ENCODE measurements around the gene GALNT6.
"Not testable (repeated sequence)": the region's sequence is repeated elsewhere in the genome, so short reads cannot be mapped to it uniquely, and the experiment has no call there.

Gene GALNT6

DNA sequence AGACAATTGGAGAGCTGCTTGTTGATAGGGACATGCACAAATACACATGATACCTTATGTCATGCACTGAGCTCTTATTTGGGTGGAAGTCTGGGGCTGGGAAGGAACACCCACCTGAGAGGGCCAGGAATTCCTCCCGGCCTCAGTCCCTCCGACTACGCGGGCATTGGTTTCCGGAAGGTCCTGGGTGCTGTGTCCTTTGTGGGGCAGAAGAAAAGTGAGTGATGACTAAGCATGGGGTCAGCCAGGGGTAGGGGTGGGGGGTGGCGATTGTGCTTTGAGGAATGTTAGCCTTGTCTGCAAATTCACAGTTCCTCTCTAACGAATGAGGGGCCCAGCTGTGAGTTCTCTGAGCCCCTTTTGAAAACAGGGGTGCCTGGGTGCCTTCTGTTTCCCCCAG lies 45.5 kb downstream of the GALNT6 start:
- no peak overlapping the region for H3K4me2 ChIP-seq (ENCODE audit: low read length)
- H3K36me3 ChIP-seq (ENCODE audit: insufficient read depth, low read length) = no peaks in the 10 kb centered on the region
- no peaks in the 10 kb centered on the region for H3K27me3 ChIP-seq (ENCODE audit: control insufficient read depth, insufficient read depth, low read length)
- no peak overlapping the region for H3K9ac ChIP-seq (ENCODE audit: low read depth, low read length)
- no peak overlapping the region for H3K4me3 ChIP-seq (ENCODE audit: low read length)
- H3K4me1 ChIP-seq (ENCODE audit: control insufficient read depth, insufficient read depth, low read length) = peaks cover 11% of the 10 kb centered on the region
- no peaks in the 10 kb centered on the region for H3K9me3 ChIP-seq (replicated peaks; ENCODE audit: low read length)

DNA sequence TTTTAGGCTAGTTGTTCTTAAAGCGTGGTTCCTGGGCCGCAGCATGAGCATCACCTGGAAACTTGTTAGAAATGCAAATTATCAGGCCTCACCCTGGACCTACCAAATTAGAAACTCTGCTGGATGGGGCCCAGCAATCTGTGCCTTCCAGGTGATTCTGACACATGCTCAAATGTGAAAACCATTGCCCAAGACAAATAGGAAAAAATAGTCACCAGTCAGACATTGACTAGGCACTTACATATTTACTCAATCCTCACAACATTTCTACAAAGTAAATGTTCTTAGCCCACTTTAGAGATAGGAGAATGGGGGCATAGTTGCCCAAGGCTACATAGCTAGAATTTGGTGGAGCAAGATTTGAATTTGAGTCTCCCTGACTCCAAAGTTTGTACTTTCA lies 48.0 kb downstream of the GALNT6 start:
- Histone ChIP-seq H3K4me1 (ENCODE audit: control insufficient read depth, insufficient read depth, low read length) (peaks cover 7% of the 10 kb centered on the region), H3K4me2 (ENCODE audit: low read length) (no peak overlapping the region), H3K4me3 (ENCODE audit: low read length) (no peak overlapping the region), H3K27me3 (ENCODE audit: control insufficient read depth, insufficient read depth, low read length) (no peaks in the 10 kb centered on the region), H3K36me3 (ENCODE audit: insufficient read depth, low read length) (no peaks in the 10 kb centered on the region), H3K9me3 (replicated peaks; ENCODE audit: low read length) (no peaks in the 10 kb centered on the region), H3K9ac (ENCODE audit: low read depth, low read length) (no peak overlapping the region)

DNA sequence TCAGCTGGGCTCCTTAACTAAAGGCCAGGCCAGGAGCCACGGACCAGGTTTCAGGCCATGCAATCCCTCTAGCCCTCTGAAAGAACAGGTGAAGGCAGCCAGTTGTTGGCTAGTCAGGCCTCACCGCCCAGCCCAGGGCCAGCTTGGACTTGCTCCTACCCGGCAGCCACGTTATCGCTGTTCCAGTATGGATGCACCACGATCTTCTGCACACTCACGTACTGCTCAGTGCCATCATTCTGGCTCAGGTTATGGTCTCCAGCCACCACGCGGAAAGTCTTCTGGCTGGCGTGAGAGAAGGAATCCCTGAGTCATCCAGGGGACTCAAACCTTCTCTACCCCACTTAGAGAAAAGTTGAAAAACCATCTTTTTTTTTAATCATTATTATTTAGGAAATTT lies 48.8 kb downstream of the GALNT6 start:
- H3K4me3 ChIP-seq (ENCODE audit: low read length) = no peak overlapping the region
- H3K4me1 ChIP-seq (ENCODE audit: control insufficient read depth, insufficient read depth, low read length) = peaks cover 7% of the 10 kb centered on the region
- no peaks in the 10 kb centered on the region for H3K9me3 ChIP-seq (replicated peaks; ENCODE audit: low read length)
- H3K36me3 ChIP-seq (ENCODE audit: insufficient read depth, low read length) = no peaks in the 10 kb centered on the region
- no peaks in the 10 kb centered on the region for H3K27me3 ChIP-seq (ENCODE audit: control insufficient read depth, insufficient read depth, low read length)
- no peak overlapping the region for H3K9ac ChIP-seq (ENCODE audit: low read depth, low read length)
- no peak overlapping the region for H3K4me2 ChIP-seq (ENCODE audit: low read length)

DNA sequence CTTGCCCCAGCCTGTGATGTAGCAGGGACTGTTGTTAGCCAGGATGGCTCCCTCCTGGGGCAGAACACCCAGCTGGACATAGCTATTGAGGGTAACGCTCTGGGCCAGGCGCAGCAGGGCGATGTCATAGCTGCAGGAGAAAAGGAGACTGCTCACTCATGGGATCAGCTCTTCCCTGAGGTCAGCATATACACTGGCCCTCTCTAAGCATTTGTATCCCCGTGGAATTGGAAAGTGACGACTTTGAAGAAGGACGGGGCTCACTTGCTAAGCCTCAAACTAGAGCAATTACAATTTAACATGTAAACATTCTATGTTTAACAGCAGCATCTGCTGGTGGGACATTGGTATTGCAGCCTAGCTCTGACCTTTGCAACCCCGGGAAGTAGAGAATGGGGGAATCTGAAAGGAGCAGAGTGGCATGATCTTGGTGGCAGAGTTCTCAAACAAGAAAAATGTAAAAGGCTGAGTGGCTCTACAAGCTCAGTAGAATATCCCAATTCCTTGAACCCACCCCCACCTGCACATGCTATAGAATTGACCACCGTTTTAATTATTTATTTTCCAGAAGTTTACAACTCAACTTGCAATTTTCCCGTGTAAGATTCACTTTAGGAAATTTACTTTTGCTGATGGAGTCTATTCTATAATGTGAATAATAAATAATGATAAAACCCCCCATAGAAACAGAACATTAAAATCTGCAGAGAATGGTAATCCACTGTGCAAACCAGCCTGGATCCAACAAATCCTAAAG lies 49.8 kb downstream of the GALNT6 start:
- Histone ChIP-seq H3K4me3 (ENCODE audit: low read length) (peak overlapping the region; percentile 52), H3K36me3 (ENCODE audit: insufficient read depth, low read length) (no peaks in the 10 kb centered on the region), H3K27me3 (ENCODE audit: control insufficient read depth, insufficient read depth, low read length) (no peaks in the 10 kb centered on the region), H3K9ac (ENCODE audit: low read depth, low read length) (peak overlapping the region; percentile 24), H3K4me2 (ENCODE audit: low read length) (peak overlapping the region; percentile 71), H3K9me3 (replicated peaks; ENCODE audit: low read length) (no peaks in the 10 kb centered on the region), H3K4me1 (ENCODE audit: control insufficient read depth, insufficient read depth, low read length) (peaks cover 7% of the 10 kb centered on the region)

DNA sequence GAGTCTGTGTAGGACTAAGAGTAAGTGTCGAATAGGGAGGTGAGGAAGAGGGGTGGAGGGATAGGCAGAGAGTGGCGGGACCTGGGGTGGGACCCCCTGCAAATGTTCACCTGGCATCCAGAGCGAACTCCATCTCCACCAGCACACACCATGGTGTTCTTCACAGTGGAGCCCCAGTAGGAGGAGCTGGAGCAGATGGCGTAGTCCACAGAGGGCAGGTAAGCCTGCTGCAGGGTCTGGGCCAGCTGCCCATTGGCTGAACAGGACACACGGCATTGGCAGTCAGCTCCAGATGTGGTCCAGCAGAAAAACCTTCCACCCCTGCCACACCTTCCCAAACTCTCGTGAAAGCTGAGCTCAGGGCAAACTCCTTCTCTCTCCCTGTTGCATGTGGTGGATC lies 51.5 kb downstream of the GALNT6 start:
- Histone ChIP-seq H3K9me3 (replicated peaks; ENCODE audit: low read length) (no peaks in the 10 kb centered on the region), H3K4me2 (ENCODE audit: low read length) (no peak overlapping the region), H3K4me3 (ENCODE audit: low read length) (no peak overlapping the region), H3K36me3 (ENCODE audit: insufficient read depth, low read length) (no peaks in the 10 kb centered on the region), H3K9ac (ENCODE audit: low read depth, low read length) (no peak overlapping the region), H3K4me1 (ENCODE audit: control insufficient read depth, insufficient read depth, low read length) (peaks cover 3% of the 10 kb centered on the region), H3K27me3 (ENCODE audit: control insufficient read depth, insufficient read depth, low read length) (no peaks in the 10 kb centered on the region)

DNA sequence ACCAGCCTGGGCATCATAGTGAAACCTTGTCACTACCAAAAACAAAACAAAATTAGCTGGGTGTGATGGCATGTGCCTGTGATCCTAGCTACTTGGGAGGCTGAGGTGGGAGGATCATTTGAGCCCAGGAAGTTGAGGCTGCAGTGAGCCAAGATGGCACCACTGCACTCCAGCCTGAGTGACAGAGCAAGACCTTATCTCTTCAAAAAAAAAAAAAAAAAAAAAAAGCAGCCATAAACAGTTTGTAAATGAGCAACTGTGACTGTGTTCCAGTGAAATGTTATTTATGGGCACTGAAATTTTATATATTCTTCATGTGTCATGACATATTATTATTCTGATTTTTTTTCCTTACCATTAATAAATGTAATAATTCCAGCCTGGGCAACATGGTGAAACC lies 53.9 kb downstream of the GALNT6 start:
- H3K4me3 ChIP-seq (ENCODE audit: low read length); H3K4me1 ChIP-seq (ENCODE audit: control insufficient read depth, insufficient read depth, low read length); H3K4me2 ChIP-seq (ENCODE audit: low read length); H3K9ac ChIP-seq (ENCODE audit: low read depth, low read length); H3K9me3 ChIP-seq (replicated peaks; ENCODE audit: low read length); H3K27me3 ChIP-seq (ENCODE audit: control insufficient read depth, insufficient read depth, low read length); H3K36me3 ChIP-seq (ENCODE audit: insufficient read depth, low read length): not testable (repeated sequence)

DNA sequence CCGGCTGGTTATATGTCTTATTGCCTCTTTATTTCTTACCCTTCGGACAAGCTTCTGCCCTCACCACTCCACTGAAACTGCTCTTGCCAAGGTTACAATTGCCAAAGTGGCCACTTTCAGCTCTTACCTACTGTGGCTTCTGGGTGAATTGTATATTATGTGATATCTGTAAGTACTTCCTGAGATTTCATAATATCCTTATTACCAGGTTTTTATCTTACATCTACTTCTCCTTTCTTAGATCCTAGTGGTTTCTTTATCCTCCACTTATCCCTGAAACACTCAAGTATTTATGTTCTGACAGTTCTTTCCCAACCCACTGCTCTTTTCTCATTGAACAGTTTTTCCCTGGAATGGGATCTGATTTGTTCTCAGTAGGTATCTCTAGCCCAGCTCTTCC lies 55.3 kb downstream of the GALNT6 start:
- no peaks in the 10 kb centered on the region for H3K9me3 ChIP-seq (replicated peaks; ENCODE audit: low read length)
- H3K36me3 ChIP-seq (ENCODE audit: insufficient read depth, low read length) = no peaks in the 10 kb centered on the region
- H3K9ac ChIP-seq (ENCODE audit: low read depth, low read length) = no peak overlapping the region
- H3K4me3 ChIP-seq (ENCODE audit: low read length) = no peak overlapping the region
- no peak overlapping the region for H3K4me2 ChIP-seq (ENCODE audit: low read length)
- H3K4me1 ChIP-seq (ENCODE audit: control insufficient read depth, insufficient read depth, low read length) = peaks cover under 1% of the 10 kb centered on the region
- no peaks in the 10 kb centered on the region for H3K27me3 ChIP-seq (ENCODE audit: control insufficient read depth, insufficient read depth, low read length)

DNA sequence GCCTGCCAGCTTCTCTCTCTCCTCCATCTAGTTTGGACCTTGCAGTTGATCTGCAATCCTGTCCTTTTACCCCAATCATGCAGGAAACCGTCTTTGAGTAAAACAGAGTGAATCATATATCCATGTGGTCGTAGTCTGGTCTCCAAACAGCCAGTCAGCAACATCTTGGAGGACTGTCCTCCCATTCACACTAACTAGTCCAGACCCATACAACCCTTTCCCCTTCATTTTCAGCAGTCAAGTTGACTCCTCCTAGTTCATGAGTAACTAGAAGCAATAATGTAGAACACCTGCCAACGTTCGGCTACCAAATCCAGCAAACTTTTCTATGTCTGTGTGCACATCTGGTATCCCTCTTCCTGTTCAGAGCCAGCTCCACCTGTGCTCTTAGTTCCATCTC lies 56.4 kb downstream of the GALNT6 start:
- H3K4me1 ChIP-seq (ENCODE audit: control insufficient read depth, insufficient read depth, low read length) = peaks cover 7% of the 10 kb centered on the region
- no peaks in the 10 kb centered on the region for H3K27me3 ChIP-seq (ENCODE audit: control insufficient read depth, insufficient read depth, low read length)
- no peaks in the 10 kb centered on the region for H3K9me3 ChIP-seq (replicated peaks; ENCODE audit: low read length)
- H3K36me3 ChIP-seq (ENCODE audit: insufficient read depth, low read length) = no peaks in the 10 kb centered on the region
- H3K4me2 ChIP-seq (ENCODE audit: low read length) = no peak overlapping the region
- H3K9ac ChIP-seq (ENCODE audit: low read depth, low read length) = no peak overlapping the region
- H3K4me3 ChIP-seq (ENCODE audit: low read length) = no peak overlapping the region

DNA sequence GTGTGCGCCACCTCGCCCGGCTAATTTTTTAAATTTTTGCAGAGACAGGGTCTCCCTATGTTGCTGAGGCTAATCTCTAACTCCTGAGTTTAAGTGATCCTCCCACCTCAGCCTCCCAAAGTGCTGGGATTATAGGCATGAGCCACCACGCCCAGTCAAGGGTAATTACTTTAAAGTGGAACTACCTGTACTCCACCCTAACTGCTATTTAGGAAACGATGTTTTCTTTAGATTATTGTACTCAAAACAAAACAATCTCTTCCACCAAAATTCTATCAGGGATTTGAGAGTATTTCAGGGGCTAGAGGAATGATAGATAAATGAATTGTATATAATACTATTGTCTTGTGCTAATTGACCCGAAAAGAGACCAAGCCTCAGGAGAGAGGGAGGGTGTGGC lies 57.7 kb downstream of the GALNT6 start:
- H3K9me3 ChIP-seq (replicated peaks; ENCODE audit: low read length) = no peaks in the 10 kb centered on the region
- no peak overlapping the region for H3K4me3 ChIP-seq (ENCODE audit: low read length)
- no peaks in the 10 kb centered on the region for H3K27me3 ChIP-seq (ENCODE audit: control insufficient read depth, insufficient read depth, low read length)
- peaks cover 9% of the 10 kb centered on the region for H3K4me1 ChIP-seq (ENCODE audit: control insufficient read depth, insufficient read depth, low read length)
- H3K9ac ChIP-seq (ENCODE audit: low read depth, low read length) = no peak overlapping the region
- H3K4me2 ChIP-seq (ENCODE audit: low read length) = no peak overlapping the region
- no peaks in the 10 kb centered on the region for H3K36me3 ChIP-seq (ENCODE audit: insufficient read depth, low read length)

DNA sequence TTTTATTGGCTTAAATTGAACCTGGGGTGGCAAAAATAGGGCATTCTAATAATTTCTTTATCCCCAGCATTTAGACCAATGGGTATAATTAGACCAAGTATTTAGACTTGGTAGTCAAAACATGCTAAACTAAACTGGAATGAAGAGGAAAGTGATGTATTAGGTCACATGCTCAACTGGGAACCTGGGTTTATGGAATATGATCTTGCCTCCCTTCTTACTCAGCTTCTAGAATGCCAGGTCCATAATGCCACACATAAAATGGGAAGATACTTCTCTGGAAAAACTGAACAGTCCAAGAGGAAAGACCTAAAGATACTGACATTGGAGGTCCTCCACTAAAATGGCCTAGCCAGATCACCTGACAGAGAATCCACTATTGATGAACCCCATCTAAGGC lies 61.0 kb downstream of the GALNT6 start:
- H3K9me3 ChIP-seq (replicated peaks; ENCODE audit: low read length) = no peaks in the 10 kb centered on the region
- no peaks in the 10 kb centered on the region for H3K36me3 ChIP-seq (ENCODE audit: insufficient read depth, low read length)
- no peak overlapping the region for H3K4me3 ChIP-seq (ENCODE audit: low read length)
- H3K4me1 ChIP-seq (ENCODE audit: control insufficient read depth, insufficient read depth, low read length) = peaks cover 22% of the 10 kb centered on the region
- H3K9ac ChIP-seq (ENCODE audit: low read depth, low read length) = no peak overlapping the region
- no peak overlapping the region for H3K4me2 ChIP-seq (ENCODE audit: low read length)
- no peaks in the 10 kb centered on the region for H3K27me3 ChIP-seq (ENCODE audit: control insufficient read depth, insufficient read depth, low read length)

DNA sequence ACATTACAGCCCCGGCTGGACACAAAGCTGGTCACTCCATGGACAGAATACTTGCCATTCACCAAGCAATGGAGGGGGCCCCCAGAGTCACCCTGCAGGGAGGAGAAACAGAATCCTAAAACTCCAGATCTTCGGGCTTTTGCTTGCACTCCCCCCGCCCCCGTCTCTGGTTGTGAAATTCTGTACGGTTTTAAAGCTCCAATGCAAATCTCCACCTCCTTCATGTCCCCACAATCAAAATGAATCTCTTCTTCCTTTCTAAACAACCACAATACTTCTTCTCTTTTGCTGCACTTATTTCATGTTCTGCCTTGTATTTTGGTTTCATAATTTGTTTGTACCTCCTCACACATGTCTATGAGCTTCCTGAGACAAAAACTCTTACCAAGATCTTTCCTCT lies 61.5 kb downstream of the GALNT6 start:
- peaks cover 22% of the 10 kb centered on the region for H3K4me1 ChIP-seq (ENCODE audit: control insufficient read depth, insufficient read depth, low read length)
- no peak overlapping the region for H3K4me2 ChIP-seq (ENCODE audit: low read length)
- no peaks in the 10 kb centered on the region for H3K27me3 ChIP-seq (ENCODE audit: control insufficient read depth, insufficient read depth, low read length)
- no peaks in the 10 kb centered on the region for H3K36me3 ChIP-seq (ENCODE audit: insufficient read depth, low read length)
- H3K4me3 ChIP-seq (ENCODE audit: low read length) = no peak overlapping the region
- no peak overlapping the region for H3K9ac ChIP-seq (ENCODE audit: low read depth, low read length)
- H3K9me3 ChIP-seq (replicated peaks; ENCODE audit: low read length) = no peaks in the 10 kb centered on the region

DNA sequence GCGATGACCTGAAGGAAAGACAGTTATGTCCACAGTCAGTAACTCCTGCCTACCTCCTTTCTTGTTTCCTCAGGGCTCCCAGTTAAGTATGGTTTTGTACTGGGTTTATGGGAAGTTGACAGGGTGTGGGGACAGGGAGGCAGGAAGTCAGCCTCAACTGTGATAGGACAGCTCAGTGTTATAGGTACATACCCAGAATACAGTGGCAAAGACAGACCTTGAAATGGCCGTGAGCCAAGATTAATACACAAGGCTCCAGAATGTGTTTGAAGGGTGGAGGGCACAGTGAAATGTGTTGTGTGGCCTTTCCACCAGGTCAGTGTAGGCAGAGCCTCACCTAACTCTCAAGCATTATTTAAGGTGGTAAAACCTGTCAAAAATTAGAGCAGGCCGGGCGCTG lies 62.6 kb downstream of the GALNT6 start:
- Histone ChIP-seq H3K4me2 (ENCODE audit: low read length) (no peak overlapping the region), H3K4me1 (ENCODE audit: control insufficient read depth, insufficient read depth, low read length) (peaks cover 22% of the 10 kb centered on the region), H3K9me3 (replicated peaks; ENCODE audit: low read length) (no peaks in the 10 kb centered on the region), H3K9ac (ENCODE audit: low read depth, low read length) (no peak overlapping the region), H3K27me3 (ENCODE audit: control insufficient read depth, insufficient read depth, low read length) (no peaks in the 10 kb centered on the region), H3K4me3 (ENCODE audit: low read length) (no peak overlapping the region), H3K36me3 (ENCODE audit: insufficient read depth, low read length) (no peaks in the 10 kb centered on the region)
